ENCODE data around the gene RNF166. TPM values are rescaled to one million over a fixed set of nuclear protein-coding genes. Genes with fewer than 3 reads are reported as not detected.

Gene RNF166
- total and polyA plus RNA-seq, 2 of the 13 experiments (the other 11 are each of a cell fraction or from before 2014, with no cell fraction given), result 21.4 to 23.0 TPM

- TF ChIP-seq ZNF253 (CRISPR knock-in tag; IDR thresholded peaks at IDR 0.05; ENCODE audit: borderline replicate concordance) (peak; percentile 71), CREBL2 (CRISPR knock-in tag; IDR thresholded peaks at IDR 0.05; ENCODE audit: borderline replicate concordance) (no peak), ZNF138 (CRISPR knock-in tag; IDR thresholded peaks at IDR 0.05; ENCODE audit: low read depth) (peak; percentile 45; the same call in 1 of the 2 replicates), ZNF12 (CRISPR knock-in tag; IDR thresholded peaks at IDR 0.05) (0 out of 2 replicates have a peak, but pooled peaks have one; percentile 37), NAIF1 (CRISPR knock-in tag; IDR thresholded peaks at IDR 0.05; ENCODE audit: borderline replicate concordance) (no peak), ERF (CRISPR knock-in tag; IDR thresholded peaks at IDR 0.05) (peak; percentile 63; the same call in 1 of the 2 replicates), E2F5 (CRISPR knock-in tag; conservative IDR thresholded peaks at IDR 0.05) (peak; percentile 46; the same call in 1 of the 2 replicates), GTF3A (CRISPR knock-in tag; conservative IDR thresholded peaks at IDR 0.05) (0 out of 2 replicates have a peak, but pooled peaks have one; percentile 58), ZNF563 (CRISPR knock-in tag; IDR thresholded peaks at IDR 0.05) (peak; percentile 83; the same call in 1 of the 2 replicates), ZNF570 (CRISPR knock-in tag; IDR thresholded peaks at IDR 0.05; ENCODE audit: borderline replicate concordance) (no peak), MED1 (CRISPR knock-in tag; IDR thresholded peaks at IDR 0.05) (peak; percentile 47; the same call in 1 of the 2 replicates), ZNF597 (CRISPR knock-in tag; IDR thresholded peaks at IDR 0.05) (0 out of 2 replicates have a peak, but pooled peaks have one; percentile 57), ZFP82 (CRISPR knock-in tag; IDR thresholded peaks at IDR 0.05; ENCODE audit: borderline replicate concordance) (0 out of 2 replicates have a peak, but pooled peaks have one; percentile 25), ZNF580 (CRISPR knock-in tag; IDR thresholded peaks at IDR 0.05; ENCODE audit: borderline replicate concordance, low read depth) (peak; percentile 20; the same call in 1 of the 2 replicates), SALL1 (CRISPR knock-in tag; IDR thresholded peaks at IDR 0.05) (peak; percentile 53), ZNF543 (CRISPR knock-in tag; IDR thresholded peaks at IDR 0.05) (peak; percentile 82), SP2 (CRISPR knock-in tag; IDR thresholded peaks at IDR 0.05) (peak; percentile 67), MIER2 (CRISPR knock-in tag; IDR thresholded peaks at IDR 0.05) (0 out of 2 replicates have a peak, but pooled peaks have one; percentile 20), NONO (IDR thresholded peaks at IDR 0.05) (no peak), NONO (CRISPR knock-in tag; conservative IDR thresholded peaks at IDR 0.05) (0 out of 2 replicates have a peak, but pooled peaks have one; percentile 58), POGK (CRISPR knock-in tag; conservative IDR thresholded peaks at IDR 0.05) (peak; percentile 39; the same call in 1 of the 2 replicates), ZMAT3 (CRISPR knock-in tag; conservative IDR thresholded peaks at IDR 0.05) (peak; percentile 72), RXRA (CRISPR knock-in tag; IDR thresholded peaks at IDR 0.05) (0 out of 2 replicates have a peak, but pooled peaks have one; percentile 18), HOXA9 (CRISPR knock-in tag; IDR thresholded peaks at IDR 0.05; ENCODE audit: borderline replicate concordance) (no peak), TCF7L2 (IDR thresholded peaks at IDR 0.05; ENCODE audit: low read depth, low read length) (no peak), ZNF747 (CRISPR knock-in tag; IDR thresholded peaks at IDR 0.05; ENCODE audit: borderline replicate concordance) (peak; percentile 63; the same call in 1 of the 2 replicates)
Observed at GRCh38 chr16:88686439-88687253, 19.6 kb downstream of the RNF166 start, which contains the start of gene SNAI3 (continued).
